SK-N-SH (cell line): ENCODE results near the gene HMX2. TPM values are rescaled to one million over a fixed set of nuclear protein-coding genes. Genes with fewer than 3 reads are reported as not detected.

ENCODE experiments used
- CTCF ChIA-PET: fragments of 300-600, 350-600 bp; formaldehyde crosslinking; extraction: SDS; loops from one replicate; lab custom pipeline; 2021; lab: Yijun Ruan, JAX
- POLR2A ChIA-PET: fragments of 350-600 bp; sonication (Branson Sonifier 250); formaldehyde crosslinking; extraction: SDS; loops from one replicate; lab custom pipeline; 2020; ENCODE audit warnings: antibody characterized with exemption, inconsistent platforms; lab: Yijun Ruan, JAX
- DNase-seq: peaks from one replicate; pipeline ENCODE4 v3.0.0; 2012
- H2AFZ ChIP-seq: fragments of 200-600 bp; sonication (generic); 2 replicates; pipeline ENCODE4 v1.8.1; 2016; ENCODE audit warnings: antibody characterized with exemption, mild to moderate bottlenecking, low read depth
- H3F3A ChIP-seq: fragments of 200-600 bp; sonication (generic); replicated peaks from 2 replicates; pipeline ENCODE3; 2016; ENCODE audit warnings: antibody characterized with exemption, mild to moderate bottlenecking; ENCODE audit not compliant: insufficient read depth
- H3K27ac ChIP-seq, 2 experiments: fragments of 200-500 bp in 1 of 2; fragments of 200-600 bp in 1 of 2; sonication (Bioruptor generic) in 1 of 2; sonication (generic), shearing (Covaris generic) in 1 of 2; 2 replicates each; pipeline versions ENCODE4 v1.5.1 to v1.6.1; 2014 to 2016; ENCODE audit warnings: low read depth in 2 of 2, inconsistent platforms in 1 of 2, low read length in 1 of 2, mild to moderate bottlenecking in 1 of 2, mixed read lengths in 1 of 2
- H3K27me3 ChIP-seq: fragments of 200-600 bp; sonication (generic), shearing (Covaris generic); 2 replicates; pipeline ENCODE4 v1.6.1; 2016; ENCODE audit warnings: mixed run types; ENCODE audit not compliant: insufficient read depth
- H3K36me3 ChIP-seq, 2 experiments: fragments of 200-500 bp in 1 of 2; fragments of 200-600 bp in 1 of 2; sonication (Bioruptor generic) in 1 of 2; sonication (generic) in 1 of 2; replicated peaks in 1 of 2; 2 replicates each; pipeline versions ENCODE3 to v1.5.1; 2014 to 2016; ENCODE audit warnings: low read length in 1 of 2, mild to moderate bottlenecking in 1 of 2; ENCODE audit not compliant: insufficient read depth in 2 of 2, control insufficient read depth in 1 of 2
- H3K4me1 ChIP-seq, 2 experiments: fragments of 200-500 bp in 1 of 2; fragments of 200-600 bp in 1 of 2; sonication (Bioruptor generic) in 1 of 2; sonication (generic), shearing (Covaris generic) in 1 of 2; 2 replicates each; pipeline versions ENCODE4 v1.5.1 to v1.6.1; 2014 to 2016; ENCODE audit warnings: low read depth in 1 of 2, low read length in 1 of 2, mixed run types in 1 of 2; ENCODE audit not compliant: insufficient read depth in 2 of 2, control insufficient read depth in 1 of 2
- H3K4me2 ChIP-seq: fragments of 200-600 bp; sonication (generic), shearing (Covaris generic); 2 replicates; pipeline ENCODE4 v1.6.1; 2017; ENCODE audit warnings: mixed run types
- H3K4me3 ChIP-seq, 2 experiments: fragments of 200-500 bp in 1 of 2; fragments of 200-600 bp in 1 of 2; sonication (Bioruptor generic) in 1 of 2; sonication (generic), shearing (Covaris generic) in 1 of 2; 2 replicates each; pipeline versions ENCODE4 v1.5.1 to v1.8.1; 2014 to 2016; ENCODE audit warnings: low read depth in 2 of 2, inconsistent platforms in 1 of 2, low read length in 1 of 2, mild to moderate bottlenecking in 1 of 2, mixed read lengths in 1 of 2, moderate library complexity in 1 of 2
- H3K79me2 ChIP-seq: fragments of 200-600 bp; sonication (generic); 2 replicates; pipeline ENCODE4 v1.8.1; 2017; ENCODE audit warnings: mild to moderate bottlenecking; ENCODE audit not compliant: insufficient read depth
- H3K9ac ChIP-seq: fragments of 200-600 bp; sonication (generic); 2 replicates; pipeline ENCODE4 v1.6.1; 2017; ENCODE audit warnings: mixed run types
- H3K9me2 ChIP-seq: fragments of 200-600 bp; sonication (generic); 2 replicates; pipeline ENCODE4 v1.6.1; 2017; ENCODE audit warnings: mixed run types
- H3K9me3 ChIP-seq: fragments of 200-600 bp; sonication (generic); 2 replicates; pipeline ENCODE4 v1.6.1; 2017; ENCODE audit warnings: mixed run types, mild to moderate bottlenecking, moderate library complexity
- H4K20me1 ChIP-seq: fragments of 200-600 bp; sonication (generic); 2 replicates; pipeline ENCODE4 v1.6.1; 2017; ENCODE audit warnings: mild to moderate bottlenecking, mixed run types; ENCODE audit not compliant: insufficient read depth
- EZH2phosphoT487 ChIP-seq: fragments of 200-600 bp; sonication (generic); IDR thresholded peaks from 2 replicates; pipeline ENCODE4 v1.6.1; 2017; ENCODE audit warnings: low read depth, mixed run types, mild to moderate bottlenecking, antibody characterized with exemption, moderate library complexity, borderline replicate concordance
- FOSL2 ChIP-seq: IDR thresholded peaks from 2 replicates; pipeline ENCODE4 v1.4.0; 2012; ENCODE audit warnings: low read depth, mild to moderate bottlenecking, moderate library complexity, borderline replicate concordance
- FOXJ3 ChIP-seq: sonication (generic); formaldehyde crosslinking; IDR thresholded peaks from 2 replicates; pipeline ENCODE4 v1.5.1; 2020; ENCODE audit warnings: mild to moderate bottlenecking, missing genetic modification reagents
- GABPA ChIP-seq: IDR thresholded peaks from 2 replicates; pipeline ENCODE4 v1.4.0; 2012; ENCODE audit warnings: low read depth, mild to moderate bottlenecking
- MXI1 ChIP-seq: IDR thresholded peaks from 2 replicates; pipeline ENCODE4 v1.6.1; 2012; ENCODE audit warnings: mild to moderate bottlenecking, low read depth, low read length, improper control_type of control experiment
- NFIC ChIP-seq: IDR thresholded peaks from 2 replicates; pipeline ENCODE4 v1.4.0; 2012; ENCODE audit warnings: borderline replicate concordance
- NRF1 ChIP-seq: IDR thresholded peaks from 2 replicates; pipeline ENCODE4 v1.6.1; 2012; ENCODE audit warnings: low read depth, mild to moderate bottlenecking, low read length
- RAD21 ChIP-seq: IDR thresholded peaks from 2 replicates; pipeline ENCODE4 v1.6.1; 2012; ENCODE audit warnings: mild to moderate bottlenecking, low read length
- RCOR1 ChIP-seq: fragments of 150-350 bp; IDR thresholded peaks from 2 replicates; pipeline ENCODE4 v1.6.1; 2017; ENCODE audit warnings: antibody characterized with exemption, low read length
- RFX5 ChIP-seq: IDR thresholded peaks from 2 replicates; pipeline ENCODE4 v1.6.1; 2012; ENCODE audit warnings: mild to moderate bottlenecking, improper control_type of control experiment, low read length
- RXRA ChIP-seq: IDR thresholded peaks from 2 replicates; pipeline ENCODE4 v1.4.0; 2012; ENCODE audit warnings: low read depth, mild to moderate bottlenecking, borderline replicate concordance
- TEAD4 ChIP-seq: IDR thresholded peaks from 2 replicates; pipeline ENCODE4 v1.4.0; 2012; ENCODE audit warnings: mild to moderate bottlenecking, borderline replicate concordance; ENCODE audit not compliant: insufficient read depth
- YY1 ChIP-seq: IDR thresholded peaks from 2 replicates; pipeline ENCODE4 v1.4.0; 2012; ENCODE audit warnings: low read depth, mild to moderate bottlenecking
- WGBS: methylation state at CpG from one replicate; pipeline ENCODE4 v1.1.6; 2017; ENCODE audit warnings: low lambda C conversion rate; 5-methylcytosine and 5-hydroxymethylcytosine counted together
- polyA plus RNA-seq, 3 experiments: library from polyadenylated mRNA; depleted of rRNA; stranded (reverse); fragments of >200 nt; gene quantifications; 2 replicates each; pipeline ENCODE4 v1.2.3, GENCODE V29; 2012
- TF ChIP-seq, protein P1 (sequence below): IDR thresholded peaks from 2 replicates; pipeline ENCODE4 v1.4.0; 2012; ENCODE audit warnings: low read depth, borderline replicate concordance

HMX2 gene
- polyA plus RNA-seq, 1 of the 3 experiments (the other 2 are of a cell fraction): not detected

DNA sequence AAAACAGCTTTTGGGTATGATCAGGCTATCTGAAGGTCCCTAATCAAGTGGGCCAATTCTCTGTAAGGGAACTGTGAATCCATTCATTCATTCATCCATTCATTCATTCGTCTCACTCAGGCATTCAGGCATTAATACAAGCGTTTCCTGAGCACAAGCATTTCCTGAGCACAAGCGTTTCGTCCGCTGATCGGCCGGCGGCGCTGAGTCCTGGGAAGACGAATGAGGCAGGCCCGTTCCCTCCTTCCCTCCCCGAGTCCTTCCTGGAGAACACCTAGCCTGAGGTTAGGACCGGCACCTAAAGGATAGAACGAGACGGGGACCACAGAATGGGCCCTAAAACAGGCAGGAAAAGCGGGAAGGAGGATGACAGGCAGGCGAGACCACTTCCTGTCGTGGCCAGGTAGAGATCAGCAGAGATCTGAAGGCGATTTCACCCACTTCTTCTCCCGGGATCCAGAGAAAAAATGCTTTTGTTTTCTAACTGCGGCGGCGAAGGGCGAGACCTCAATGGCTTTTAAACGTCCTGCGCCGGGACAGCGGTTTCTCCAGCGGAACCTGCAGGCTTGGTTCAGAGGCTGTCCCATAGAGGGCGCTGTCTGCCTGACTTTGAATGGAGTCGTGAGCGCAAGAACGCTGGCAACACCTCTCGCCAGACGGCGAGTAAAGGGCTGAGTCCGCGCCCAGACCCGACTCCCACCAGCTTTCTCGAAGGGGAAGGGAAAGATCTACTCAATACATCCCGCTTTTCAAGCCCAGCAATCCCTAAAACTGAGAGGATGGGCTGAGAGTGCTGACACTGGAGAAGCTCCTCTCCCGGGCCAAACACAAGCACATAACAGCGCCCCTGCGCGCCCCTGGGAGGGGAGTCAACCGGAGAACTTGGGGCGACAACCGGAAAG is 15.1 kb upstream of the HMX2 start (continued):
- TF ChIP-seq NFIC: no peak
- TF ChIP-seq RFX5: no peak
- TF ChIP-seq NRF1: peak; percentile 34; the same call in 1 of the 2 replicates
- no peak for TF ChIP-seq RCOR1
- TF ChIP-seq, protein P1, sequence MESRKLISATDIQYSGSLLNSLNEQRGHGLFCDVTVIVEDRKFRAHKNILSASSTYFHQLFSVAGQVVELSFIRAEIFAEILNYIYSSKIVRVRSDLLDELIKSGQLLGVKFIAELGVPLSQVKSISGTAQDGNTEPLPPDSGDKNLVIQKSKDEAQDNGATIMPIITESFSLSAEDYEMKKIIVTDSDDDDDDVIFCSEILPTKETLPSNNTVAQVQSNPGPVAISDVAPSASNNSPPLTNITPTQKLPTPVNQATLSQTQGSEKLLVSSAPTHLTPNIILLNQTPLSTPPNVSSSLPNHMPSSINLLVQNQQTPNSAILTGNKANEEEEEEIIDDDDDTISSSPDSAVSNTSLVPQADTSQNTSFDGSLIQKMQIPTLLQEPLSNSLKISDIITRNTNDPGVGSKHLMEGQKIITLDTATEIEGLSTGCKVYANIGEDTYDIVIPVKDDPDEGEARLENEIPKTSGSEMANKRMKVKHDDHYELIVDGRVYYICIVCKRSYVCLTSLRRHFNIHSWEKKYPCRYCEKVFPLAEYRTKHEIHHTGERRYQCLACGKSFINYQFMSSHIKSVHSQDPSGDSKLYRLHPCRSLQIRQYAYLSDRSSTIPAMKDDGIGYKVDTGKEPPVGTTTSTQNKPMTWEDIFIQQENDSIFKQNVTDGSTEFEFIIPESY: no peak
- TF ChIP-seq, all 33 proteins: peak for 5

GRCh38 chr10:123133541-123134342 is 14.2 kb upstream of the HMX2 start:
- POLR2A ChIA-PET: no interaction called here

DNA sequence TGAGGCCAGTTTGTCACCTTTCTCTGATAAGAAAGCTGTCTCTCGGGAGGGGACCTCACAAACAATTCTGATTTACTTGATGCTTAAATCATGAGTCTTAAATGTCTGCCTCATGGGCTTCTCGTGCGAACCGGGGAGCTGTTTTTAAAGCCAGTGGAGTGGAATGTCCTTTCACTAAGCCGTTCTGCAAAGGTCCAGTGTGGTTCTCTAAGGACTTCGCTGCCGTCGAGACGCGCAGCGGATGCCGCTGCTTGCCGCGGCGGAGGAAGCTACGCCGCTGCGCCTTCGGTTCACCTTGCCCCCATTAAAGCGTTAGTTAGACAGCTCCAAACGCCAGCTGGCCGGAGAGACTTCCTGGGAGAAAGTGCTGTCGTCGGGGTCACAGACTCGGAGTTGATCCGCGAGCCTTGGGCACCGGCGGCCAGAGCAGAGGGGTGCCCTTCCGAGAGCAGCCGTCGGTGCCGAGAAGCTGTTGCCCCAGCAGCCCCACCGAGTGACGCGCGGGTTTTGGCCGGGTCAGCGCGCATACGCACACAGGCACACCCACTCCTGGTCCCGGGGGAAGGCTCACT is 13.5 kb upstream of the HMX2 start:
- H4K20me1 ChIP-seq: no peaks in the 10 kb centered on the region
- no peak overlapping the region for H3K9ac ChIP-seq
- H3K36me3 ChIP-seq: no peaks in the 10 kb centered on the region
- POLR2A ChIA-PET: no interaction called here
- no peaks in the 10 kb centered on the region for H3F3A ChIP-seq
- no peak for DNase-seq
- no peaks in the 10 kb centered on the region for H3K9me3 ChIP-seq
- no peak overlapping the region for H3K27ac ChIP-seq
- WGBS: 25% methylated on average over 19 of the region's 42 CpGs
- no peak overlapping the region for H2AFZ ChIP-seq
- H3K4me2 ChIP-seq: no peak overlapping the region
- CTCF ChIA-PET: interaction anchor here (0.6 to 5.1 kb wide), 20 partner anchors 10 to 839 kb away, joined by 3 to 110 read pairs (median 8); no protein-coding TSS in a partner anchor
- no peak overlapping the region for H3K4me3 ChIP-seq
- H3K4me1 ChIP-seq: peaks cover 0 to 8% of the 10 kb centered on the region in 2 experiments; a peak in 2 of 4 replicates
- H3K27me3 ChIP-seq: peaks cover 80% of the 10 kb centered on the region
- H3K9me2 ChIP-seq: no peaks in the 10 kb centered on the region
- H3K79me2 ChIP-seq: no peaks in the 10 kb centered on the region
- TF ChIP-seq EZH2phosphoT487 (peak; percentile 76; the same call in 1 of the 2 replicates), MXI1 (no peak), RAD21 (no peak)

More at GRCh38 chr10:123133541-123134342, 14.2 kb upstream of the HMX2 start:
- Histone ChIP-seq H3K4me3 (no peak overlapping the region), H3K27me3 (peaks cover 73% of the 10 kb centered on the region), H4K20me1 (no peaks in the 10 kb centered on the region), H3K9me2 (no peaks in the 10 kb centered on the region), H3K36me3 (no peaks in the 10 kb centered on the region), H3K4me2 (peak overlapping the region; percentile 78; the same call in 1 of the 2 replicates), H3K79me2 (no peaks in the 10 kb centered on the region), H3F3A (no peaks in the 10 kb centered on the region), H3K9ac (no peak overlapping the region), H3K27ac (no peak overlapping the region), H2AFZ (no peak overlapping the region), H3K4me1 (peaks cover 0 to 8% of the 10 kb centered on the region in 2 experiments; a peak in 2 of 4 replicates), H3K9me3 (no peaks in the 10 kb centered on the region)
- no peak for DNase-seq
- WGBS: 24% methylated on average over 27 of the region's 40 CpGs
- CTCF ChIA-PET: interaction anchor here (0.6 to 5.1 kb wide), 53 partner anchors 8 to 1391 kb away, joined by 3 to 110 read pairs (median 4); partner anchors contain the start of gene BUB3
- TF ChIP-seq RXRA (no peak), FOSL2 (no peak), FOXJ3 (CRISPR knock-in tag) (0 out of 2 replicates have a peak, but pooled peaks have one; percentile 18), YY1 (no peak), TEAD4 (no peak), GABPA (no peak)
